Stimulated activated memory B cell treated with anti-CD40 and anti-IgM and Interleukin-4, amounts not matched to agents 10 μg/mL and 1 μg/mL and 100 μg/mL, for 72 hours (primary cell): ENCODE data around the gene PUM2.

Source experiments
- ATAC-seq: fragments of 150-1000 bp; cut with Tn5 transposase; 2 replicates; pipeline ENCODE4 v1.10.0; 2021
- H3K27ac Mint-ChIP-seq: one replicate; pipeline ENCODE4 v1.8.0; 2022; ENCODE audit warnings: mild to moderate bottlenecking, mixed read lengths
- H3K27me3 Mint-ChIP-seq: one replicate; pipeline ENCODE4 v1.8.0; 2022; ENCODE audit warnings: mixed read lengths
- H3K36me3 Mint-ChIP-seq: one replicate; pipeline ENCODE4 v1.8.0; 2022; ENCODE audit warnings: mixed read lengths
- H3K4me1 Mint-ChIP-seq: one replicate; pipeline ENCODE4 v1.8.0; 2022; ENCODE audit warnings: mixed read lengths
- H3K4me3 Mint-ChIP-seq: one replicate; pipeline ENCODE4 v1.8.0; 2022; ENCODE audit warnings: mild to moderate bottlenecking, moderate library complexity, mixed read lengths
- H3K9me3 Mint-ChIP-seq: one replicate; pipeline ENCODE4 v1.8.0; 2022; ENCODE audit warnings: mixed read lengths

The PUM2 gene

GRCh38 chr2:20357638-20358389 is 7.2 kb upstream of the PUM2 start:
- Mint-ChIP-seq H3K36me3 (no peaks in the 10 kb centered on the region), H3K4me1 (peaks cover 6% of the 10 kb centered on the region), H3K4me3 (no peak overlapping the region), H3K27ac (no peak overlapping the region), H3K27me3 (no peaks in the 10 kb centered on the region), H3K9me3 (no peaks in the 10 kb centered on the region)
- ATAC-seq = no peak

GRCh38 chr2:20356042-20356441 is 5.4 kb upstream of the PUM2 start:
- H3K27ac Mint-ChIP-seq = no peak overlapping the region
- peaks cover 6% of the 10 kb centered on the region for H3K4me1 Mint-ChIP-seq
- ATAC-seq = no peak
- H3K9me3 Mint-ChIP-seq = no peaks in the 10 kb centered on the region
- no peak overlapping the region for H3K4me3 Mint-ChIP-seq
- no peaks in the 10 kb centered on the region for H3K36me3 Mint-ChIP-seq
- no peaks in the 10 kb centered on the region for H3K27me3 Mint-ChIP-seq

DNA sequence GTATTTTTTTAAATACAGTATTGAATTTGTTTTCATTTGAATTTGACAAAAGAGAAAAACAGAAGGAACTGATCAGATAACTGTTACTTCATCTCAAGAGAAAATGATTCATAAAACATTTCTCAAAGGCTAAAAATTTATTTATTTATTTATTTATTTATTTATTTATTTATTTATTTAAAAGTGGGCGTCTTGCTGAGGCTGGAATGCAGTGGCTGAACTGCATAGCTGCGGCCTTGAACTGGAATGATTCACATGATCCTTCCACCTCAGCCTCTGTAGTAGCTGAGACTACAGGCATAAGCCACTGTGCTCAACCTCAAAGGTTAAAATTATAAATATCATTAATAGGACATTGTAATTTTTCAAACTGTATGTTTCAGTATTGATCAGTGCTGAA is 4.5 kb upstream of the PUM2 start:
- no peaks in the 10 kb centered on the region for H3K27me3 Mint-ChIP-seq
- no peaks in the 10 kb centered on the region for H3K36me3 Mint-ChIP-seq
- no peak overlapping the region for H3K27ac Mint-ChIP-seq
- no peak overlapping the region for H3K4me3 Mint-ChIP-seq
- no peak for ATAC-seq
- peaks cover 7% of the 10 kb centered on the region for H3K4me1 Mint-ChIP-seq
- no peaks in the 10 kb centered on the region for H3K9me3 Mint-ChIP-seq

DNA sequence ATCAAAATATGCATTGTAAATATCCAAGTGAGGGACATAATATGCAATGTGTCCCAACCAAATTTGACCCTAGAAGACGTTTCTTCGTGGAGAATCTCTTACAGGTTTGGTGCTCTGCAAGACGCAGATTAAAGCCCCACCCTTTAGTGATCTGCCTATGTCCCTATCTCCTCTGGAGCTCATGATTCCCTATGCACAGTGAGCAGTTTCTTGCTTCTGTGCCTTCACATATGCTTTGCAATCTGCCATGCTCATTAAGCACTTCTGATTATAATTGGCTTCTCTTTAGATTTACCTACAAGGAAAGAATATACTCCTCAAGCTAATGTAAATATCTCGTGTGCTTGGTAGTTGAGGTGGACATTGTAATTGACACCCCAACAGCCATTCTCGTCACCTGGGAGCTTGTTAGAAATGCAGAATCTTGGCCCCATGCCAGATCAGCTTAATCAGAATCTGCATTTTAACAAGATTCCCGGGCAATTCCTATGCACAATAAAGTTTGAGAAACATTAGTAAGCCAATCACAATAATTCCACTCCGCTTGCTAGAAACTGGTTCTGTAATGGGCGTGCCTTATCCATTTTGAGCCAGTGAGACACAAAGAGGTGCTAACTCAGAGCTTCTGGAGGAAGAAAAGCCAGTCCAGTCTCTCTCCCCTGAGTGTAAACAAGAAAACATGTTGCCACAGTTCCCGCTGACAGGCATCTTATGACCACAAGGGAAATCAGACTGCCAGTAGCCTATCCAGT is 2.8 kb upstream of the PUM2 start:
- no peaks in the 10 kb centered on the region for H3K27me3 Mint-ChIP-seq
- no peaks in the 10 kb centered on the region for H3K9me3 Mint-ChIP-seq
- no peak overlapping the region for H3K27ac Mint-ChIP-seq
- H3K4me3 Mint-ChIP-seq = no peak overlapping the region
- ATAC-seq = no peak
- no peaks in the 10 kb centered on the region for H3K36me3 Mint-ChIP-seq
- H3K4me1 Mint-ChIP-seq = peaks cover 20% of the 10 kb centered on the region

- Mint-ChIP-seq H3K4me1 (peaks cover 16% of the 10 kb centered on the region), H3K27me3 (no peaks in the 10 kb centered on the region), H3K36me3 (no peaks in the 10 kb centered on the region), H3K9me3 (no peaks in the 10 kb centered on the region), H3K27ac (no peak overlapping the region), H3K4me3 (no peak overlapping the region)
- ATAC-seq = no peak
Observed at GRCh38 chr2:20352581-20353216, 2.1 kb upstream of the PUM2 start.

DNA sequence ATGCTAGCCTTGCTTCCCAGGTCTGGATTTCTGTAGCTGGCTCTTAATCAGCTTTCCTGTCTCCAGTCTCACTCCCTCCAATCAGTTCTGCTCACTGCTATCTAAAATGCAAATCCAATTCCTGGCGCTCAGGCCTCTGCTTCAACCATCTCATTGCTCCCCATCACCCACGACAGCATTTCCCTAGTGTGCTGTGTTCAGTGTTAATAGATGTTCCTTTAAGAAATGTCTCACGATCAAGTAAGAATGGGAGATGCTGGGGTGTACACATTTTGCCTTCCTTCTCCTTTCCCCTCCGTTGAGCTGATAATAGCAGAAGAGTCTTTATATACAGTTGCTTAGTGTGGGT is 1.6 kb upstream of the PUM2 start:
- Mint-ChIP-seq H3K4me1 (peaks cover 16% of the 10 kb centered on the region), H3K36me3 (no peaks in the 10 kb centered on the region), H3K27ac (no peak overlapping the region), H3K4me3 (no peak overlapping the region), H3K9me3 (no peaks in the 10 kb centered on the region), H3K27me3 (no peaks in the 10 kb centered on the region)
- ATAC-seq = no peak

- Mint-ChIP-seq H3K4me1 (peaks cover 20% of the 10 kb centered on the region), H3K9me3 (no peaks in the 10 kb centered on the region), H3K27ac (no peak overlapping the region), H3K27me3 (no peaks in the 10 kb centered on the region), H3K36me3 (peaks cover 4% of the 10 kb centered on the region), H3K4me3 (no peak overlapping the region)
- ATAC-seq = no peak
Observed at GRCh38 chr2:20351555-20352229, 1.0 kb upstream of the PUM2 start.

DNA sequence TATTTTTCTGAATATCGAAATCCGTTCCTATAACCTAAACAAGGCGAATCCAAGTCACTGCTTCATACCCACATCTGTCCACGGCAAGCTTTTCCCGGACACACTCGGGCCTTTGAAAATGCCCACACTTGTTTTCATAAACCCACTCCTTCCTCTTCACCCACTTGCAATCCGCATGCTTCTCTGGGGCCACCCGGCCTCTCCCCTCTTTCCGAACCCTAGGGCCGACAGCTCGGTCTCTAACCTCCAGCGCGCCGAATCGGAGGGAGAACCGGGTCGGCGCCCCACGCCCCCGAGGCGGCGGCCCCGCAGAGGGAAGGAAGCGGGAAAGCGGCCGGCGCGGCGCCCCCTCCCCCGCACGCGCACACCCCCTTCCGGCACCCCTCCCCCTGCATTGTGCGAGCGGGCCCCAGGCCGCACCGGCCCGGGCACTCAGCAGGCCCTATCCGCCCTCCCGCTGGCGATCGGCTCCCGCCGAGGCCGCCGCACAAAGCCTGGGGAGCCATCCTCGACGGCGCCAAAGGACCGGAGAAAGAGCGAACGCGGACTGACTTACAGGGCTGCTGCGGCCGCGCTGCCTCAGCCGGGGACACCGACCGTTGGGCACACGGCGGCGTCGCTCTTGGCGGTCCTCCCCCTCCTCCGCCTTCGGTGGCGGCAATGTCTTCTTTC is 467 bp downstream of the PUM2 start:
- H3K4me1 Mint-ChIP-seq = peaks cover 33% of the 10 kb centered on the region
- ATAC-seq = peak; percentile 59
- H3K27ac Mint-ChIP-seq = no peak overlapping the region
- no peaks in the 10 kb centered on the region for H3K27me3 Mint-ChIP-seq
- peaks cover 15% of the 10 kb centered on the region for H3K36me3 Mint-ChIP-seq
- no peaks in the 10 kb centered on the region for H3K9me3 Mint-ChIP-seq
- H3K4me3 Mint-ChIP-seq = peak overlapping the region; percentile 85

- Mint-ChIP-seq H3K4me1 (peaks cover 38% of the 10 kb centered on the region), H3K9me3 (no peaks in the 10 kb centered on the region), H3K27ac (no peak overlapping the region), H3K36me3 (peaks cover 19% of the 10 kb centered on the region), H3K27me3 (no peaks in the 10 kb centered on the region), H3K4me3 (peak overlapping the region; percentile 85)
- ATAC-seq = no peak
Observed at GRCh38 chr2:20349513-20349921, 1.1 kb downstream of the PUM2 start.

DNA sequence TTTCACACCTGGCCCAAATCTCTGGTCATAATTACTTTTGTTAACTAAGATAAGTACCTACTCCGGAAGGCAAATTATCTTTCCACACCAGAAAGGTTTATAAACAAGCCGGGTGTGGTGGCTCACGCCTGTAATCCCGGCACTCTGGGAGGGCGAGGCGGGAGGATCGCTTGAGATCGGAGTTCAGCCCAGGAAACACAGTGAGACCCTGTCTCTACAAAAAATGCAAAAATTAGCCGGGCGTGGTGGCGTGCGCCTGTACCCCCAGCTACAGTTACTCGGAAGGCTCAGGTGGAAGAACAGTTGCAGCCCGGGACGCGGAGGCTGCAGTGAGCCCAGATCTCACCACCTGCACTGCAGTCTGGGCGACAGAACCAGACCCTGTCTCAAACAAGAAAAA is 2.1 kb downstream of the PUM2 start:
- Mint-ChIP-seq H3K36me3 (peaks cover 24% of the 10 kb centered on the region), H3K4me3 (peak overlapping the region; percentile 85), H3K27ac (no peak overlapping the region), H3K27me3 (no peaks in the 10 kb centered on the region), H3K4me1 (peaks cover 48% of the 10 kb centered on the region), H3K9me3 (no peaks in the 10 kb centered on the region)
- no peak for ATAC-seq

DNA sequence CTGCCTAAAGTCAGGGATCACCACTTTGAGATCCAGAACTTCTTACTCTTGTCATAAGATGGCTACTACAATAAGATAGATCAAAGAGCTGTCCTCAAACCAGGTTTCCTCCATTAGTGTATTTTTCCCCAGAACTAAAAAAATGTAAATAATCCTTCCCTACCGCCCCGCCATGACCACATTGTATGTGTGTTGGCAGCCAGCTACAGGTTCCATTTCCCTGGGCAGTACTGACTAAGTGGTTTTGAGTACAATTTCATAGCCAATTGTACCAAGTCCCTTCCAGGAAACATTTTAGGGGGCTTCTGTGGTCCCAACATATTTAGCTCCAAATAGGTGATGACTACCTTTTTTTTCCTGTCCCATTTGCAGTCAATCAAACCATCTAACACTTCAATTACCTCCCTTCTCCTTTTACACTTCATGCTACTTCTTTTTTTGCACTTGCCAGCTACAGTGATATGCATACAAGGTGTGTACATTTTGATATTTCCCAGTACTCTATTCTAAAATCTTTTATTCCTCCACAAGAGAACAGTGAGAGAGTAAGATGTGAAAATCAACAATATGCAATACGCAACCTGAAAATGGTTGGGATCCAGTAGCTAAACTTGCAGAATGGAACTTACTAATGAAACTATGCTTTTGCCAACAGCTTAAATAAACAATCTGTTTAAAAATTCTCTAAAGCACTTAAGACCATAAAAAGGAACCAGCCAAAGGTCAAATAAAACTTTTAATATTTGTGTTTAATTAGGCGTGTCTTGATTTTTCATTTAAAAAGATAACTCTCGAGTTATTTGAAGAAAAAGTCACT is 3.9 kb downstream of the PUM2 start:
- no peak for ATAC-seq
- H3K36me3 Mint-ChIP-seq = peaks cover 24% of the 10 kb centered on the region
- H3K27me3 Mint-ChIP-seq = no peaks in the 10 kb centered on the region
- H3K4me3 Mint-ChIP-seq = peak overlapping the region; percentile 9
- no peaks in the 10 kb centered on the region for H3K9me3 Mint-ChIP-seq
- H3K27ac Mint-ChIP-seq = no peak overlapping the region
- H3K4me1 Mint-ChIP-seq = peaks cover 54% of the 10 kb centered on the region

DNA sequence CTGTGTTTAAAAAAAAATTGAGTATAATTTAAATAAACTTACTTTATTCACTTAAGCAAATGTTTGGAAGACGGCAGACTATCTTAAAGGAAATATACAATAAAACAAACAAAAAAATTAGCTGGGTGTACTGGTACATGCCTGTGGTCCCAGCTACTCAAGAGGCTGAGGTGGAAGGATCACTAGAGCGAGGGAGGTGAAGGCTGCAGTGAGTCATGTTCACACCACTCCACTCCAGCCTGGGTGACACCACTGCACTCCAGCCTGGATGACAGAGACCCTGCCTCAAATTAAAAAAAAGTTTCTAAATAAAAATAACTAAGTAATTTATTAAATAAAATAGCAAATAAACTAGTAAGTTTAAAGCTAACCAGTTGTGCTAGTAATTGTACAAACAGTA is 7.5 kb downstream of the PUM2 start:
- ATAC-seq = no peak
- Mint-ChIP-seq H3K27me3 (no peaks in the 10 kb centered on the region), H3K27ac (no peak overlapping the region), H3K4me3 (no peak overlapping the region), H3K36me3 (peaks cover 31% of the 10 kb centered on the region), H3K4me1 (peaks cover 63% of the 10 kb centered on the region), H3K9me3 (no peaks in the 10 kb centered on the region)

DNA sequence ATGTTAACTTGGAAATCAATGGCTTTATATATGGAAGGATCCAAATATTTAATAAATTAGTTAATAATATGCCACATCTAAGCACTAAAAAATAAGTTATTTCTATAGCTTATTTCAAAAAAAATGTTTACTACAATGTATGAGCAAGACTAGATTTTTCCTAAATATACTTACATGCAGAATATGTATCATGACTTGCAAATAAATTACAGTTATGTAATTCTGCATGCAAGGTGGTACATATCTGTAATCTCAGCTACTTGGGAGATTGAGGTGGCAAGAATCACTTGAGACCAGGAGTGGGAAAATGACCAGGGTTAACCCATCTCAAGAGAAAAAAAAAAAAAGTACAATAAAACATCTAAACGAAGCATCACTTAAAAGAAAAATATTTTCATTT is 11.6 kb downstream of the PUM2 start:
- Mint-ChIP-seq H3K4me1 (peaks cover 69% of the 10 kb centered on the region), H3K4me3 (no peak overlapping the region), H3K36me3 (peaks cover 8% of the 10 kb centered on the region), H3K27ac (no peak overlapping the region), H3K9me3 (no peaks in the 10 kb centered on the region), H3K27me3 (no peaks in the 10 kb centered on the region)
- ATAC-seq = no peak

DNA sequence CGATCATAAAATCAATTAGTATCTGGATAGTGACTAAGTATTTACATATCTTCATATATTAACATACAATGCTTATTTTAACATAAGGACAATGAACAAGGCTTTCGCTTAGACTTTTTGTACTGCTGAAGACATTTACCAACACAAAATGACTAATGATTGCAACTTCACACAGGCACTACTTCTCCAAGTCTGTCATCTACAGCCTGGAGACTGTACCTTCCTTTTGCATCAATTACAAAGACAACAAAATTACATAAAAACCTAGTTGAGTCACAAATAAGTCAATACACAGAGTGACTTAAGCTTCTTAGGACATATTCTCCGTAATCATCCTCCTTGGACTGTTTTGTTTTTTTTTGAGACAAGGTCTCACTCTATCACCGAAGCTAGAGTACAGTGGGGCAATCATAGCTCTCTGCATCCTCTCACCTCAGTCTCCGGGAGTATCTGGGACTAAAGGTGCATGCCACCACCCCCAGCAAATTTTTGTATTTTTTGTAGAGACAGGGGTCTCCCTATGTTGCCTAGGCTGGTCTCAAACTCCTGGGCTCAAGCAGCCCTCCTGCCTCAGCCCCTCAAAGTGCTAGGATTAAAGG is 15.9 kb downstream of the PUM2 start:
- ATAC-seq = no peak
- peak overlapping the region; percentile 51 for H3K27ac Mint-ChIP-seq
- H3K27me3 Mint-ChIP-seq = no peaks in the 10 kb centered on the region
- peaks cover 25% of the 10 kb centered on the region for H3K36me3 Mint-ChIP-seq
- no peak overlapping the region for H3K4me3 Mint-ChIP-seq
- H3K4me1 Mint-ChIP-seq = peaks cover 84% of the 10 kb centered on the region
- peaks cover 5% of the 10 kb centered on the region for H3K9me3 Mint-ChIP-seq
